GM12878 (cell line): ENCODE measurements around the gene BIRC3. TPM values are rescaled to one million over a fixed set of nuclear protein-coding genes. Genes with fewer than 3 reads are reported as not detected.

Experiments used
- ATAC-seq: fragments of 200-7000 bp; cut with Tn5 transposase; 3 replicates; pipeline ENCODE4 v1.9.1; 2020; ENCODE audit warnings: mild to moderate bottlenecking, moderate library complexity
- BruUV-seq: library from RNA; stranded (reverse); fragments of 400-500 nt; replicated peaks from 2 replicates; lab custom pipeline; 2021; lab: Mats Ljungman, UMichigan
- CTCF ChIA-PET: fragments of 300-600 bp; sonication (Branson Sonifier 250); formaldehyde crosslinking; extraction: SDS; loops from one replicate; lab custom pipeline; 2021; ENCODE audit warnings: inconsistent platforms; lab: Yijun Ruan, JAX
- POLR2A ChIA-PET: fragments of 350-600 bp; formaldehyde crosslinking; extraction: SDS; loops from one replicate; lab custom pipeline; 2021; ENCODE audit warnings: inconsistent platforms; lab: Charles Lee
- RAD21 ChIA-PET: fragments of 300-600 bp; sonication (Branson Sonifier 250); formaldehyde crosslinking; loops from one replicate; lab custom pipeline; 2023; ENCODE audit warnings: antibody characterized with exemption; ENCODE audit not compliant: unreplicated experiment; lab: Charles Lee
- SMC1A ChIA-PET: fragments of 300-600 bp; sonication (Branson Sonifier 250); formaldehyde crosslinking; loops from one replicate; lab custom pipeline; 2023; ENCODE audit not compliant: unreplicated experiment, uncharacterized antibody; lab: Charles Lee
- DNase-seq: peaks from one replicate; pipeline ENCODE4 v3.0.0-alpha.2; 2011; ENCODE audit warnings: low read depth, low spot score
- FAIRE-seq: peaks from 3 replicates; lab custom pipeline; 2011; peaks lifted over from hg19 to GRCh38; lab: Jason Lieb, UNC
- H2AFZ ChIP-seq: 2 replicates; pipeline ENCODE4 v1.6.0; 2011; ENCODE audit warnings: low read depth, low read length, control low read depth; ENCODE audit not compliant: control insufficient read depth
- H3K27ac ChIP-seq: 2 replicates; pipeline ENCODE4 v1.5.1; 2011; ENCODE audit warnings: control low read depth; ENCODE audit not compliant: control insufficient read depth, insufficient read depth
- H3K27me3 ChIP-seq, 2 experiments: replicated peaks in 1 of 2; 2 replicates each; pipeline versions ENCODE4 v1.6.0 to v1.6.1; 2011; ENCODE audit warnings: low read length in 1 of 2; ENCODE audit not compliant: control insufficient read depth in 2 of 2, insufficient read depth in 2 of 2
- H3K36me3 ChIP-seq, 2 experiments: 2 replicates each; pipeline ENCODE4 v1.5.1; 2011; ENCODE audit warnings: low read length in 1 of 2; ENCODE audit not compliant: control insufficient read depth in 2 of 2, insufficient read depth in 2 of 2
- H3K4me1 ChIP-seq: 2 replicates; pipeline ENCODE4 v1.6.1; 2011; ENCODE audit warnings: mild to moderate bottlenecking, low read length, moderate library complexity, mixed read lengths; ENCODE audit not compliant: control insufficient read depth, insufficient read depth
- H3K4me2 ChIP-seq: 2 replicates; pipeline ENCODE4 v1.6.0; 2011; ENCODE audit warnings: control low read depth; ENCODE audit not compliant: control insufficient read depth, insufficient read depth
- H3K4me3 ChIP-seq: fragments of 200-600 bp; sonication (generic); 2 replicates; pipeline ENCODE4 v1.5.1; 2016
- H3K79me2 ChIP-seq: 2 replicates; pipeline ENCODE4 v1.6.0; 2011; ENCODE audit warnings: low read length; ENCODE audit not compliant: control insufficient read depth, insufficient read depth
- H3K9ac ChIP-seq: 2 replicates; pipeline ENCODE4 v1.8.0; 2011; ENCODE audit warnings: low read length, control low read depth, mixed read lengths; ENCODE audit not compliant: control insufficient read depth, insufficient read depth
- H3K9me3 ChIP-seq: replicated peaks from 3 replicates; pipeline ENCODE4 v1.5.1; 2011; ENCODE audit warnings: mild to moderate bottlenecking, low read length; ENCODE audit not compliant: control insufficient read depth, insufficient read depth
- H4K20me1 ChIP-seq: 2 replicates; pipeline ENCODE4 v1.6.0; 2011; ENCODE audit not compliant: control insufficient read depth, insufficient read depth
- HDAC6 ChIP-seq: fragments of 200-600 bp; sonication (generic); IDR thresholded peaks from one replicate; pipeline ENCODE4 v1.8.0; 2017; ENCODE audit warnings: antibody characterized with exemption; ENCODE audit not compliant: unreplicated experiment
- MEF2A ChIP-seq: IDR thresholded peaks from 2 replicates; pipeline ENCODE4 v1.6.1; 2011; ENCODE audit warnings: low read depth, mild to moderate bottlenecking, low read length, moderate library complexity; ENCODE audit not compliant: insufficient read depth
- PAX8 ChIP-seq: fragments of 450-650 bp; IDR thresholded peaks from 2 replicates; pipeline ENCODE4 v1.6.1; 2017; ENCODE audit warnings: mild to moderate bottlenecking, moderate library complexity
- RELA ChIP-seq: fragments of 450-650 bp; IDR thresholded peaks from 2 replicates; pipeline ENCODE4 v1.8.0; 2014; ENCODE audit warnings: borderline replicate concordance; ENCODE audit not compliant: partially characterized antibody
- STAT3 ChIP-seq: IDR thresholded peaks from 2 replicates; pipeline ENCODE4 v1.6.1; 2011; ENCODE audit warnings: low read depth, low read length, improper control_type of control experiment
- ZNF274 ChIP-seq: IDR thresholded peaks from one replicate; pipeline ENCODE4 v1.8.0; 2011; ENCODE audit not compliant: insufficient read length, insufficient read depth
- WGBS: methylation state at CpG from one replicate; pipeline ENCODE4 v1.1.6; 2016; ENCODE audit warnings: low lambda C conversion rate; ENCODE audit not compliant: insufficient replicate concordance, insufficient coverage; ENCODE audit errors: missing lambda C conversion rate; 5-methylcytosine and 5-hydroxymethylcytosine counted together
- in situ Hi-C: fragments of 300-500 bp; cut with MboI; formaldehyde crosslinking; loops from 9 replicates; pipeline ENCODE4 v1.14.3; 2018; ENCODE audit warnings: mixed read lengths
- intact Hi-C: fragments of 100-400 bp; cut with micrococcal nuclease; formaldehyde crosslinking; loops from one replicate; pipeline ENCODE4 v1.14.2; 2022; ENCODE audit not compliant: unreplicated experiment
- polyA plus RNA-seq, 11 experiments: library from polyadenylated mRNA; depleted of rRNA in 4 of 11; unstranded in 6 of 11; stranded (reverse) in 5 of 11; fragments of >200 nt; fragmentation: Nextera tagmentation in 4 of 11; fragmentation: Illumina TruSeq in 1 of 11; extraction: Ambion mirVana in 4 of 11; extraction: Trizol in 1 of 11; gene quantifications; 1 replicate in 1 of 11; 2 replicates in 10 of 11; pipeline versions ENCODE4 v1.2.1 to v1.2.3, GENCODE V29; 2011 to 2016; ENCODE audit warnings: inconsistent platforms in 2 of 11, missing spikeins in 2 of 11, low read depth in 1 of 11
- total RNA-seq, 4 experiments: library from RNA; depleted of rRNA in 3 of 4; stranded (reverse); fragments of >200 nt in 3 of 4; fragmentation: Illumina TruSeq in 1 of 4; extraction: Trizol in 1 of 4; gene quantifications; 2 replicates each; pipeline versions ENCODE4 v1.2.1 to v1.2.3, GENCODE V29; 2013 to 2021
- TF ChIP-seq, protein P1 (sequence below): fragments of 150-350 bp; IDR thresholded peaks from 2 replicates; pipeline ENCODE4 v1.6.1; 2014; ENCODE audit warnings: mild to moderate bottlenecking, low read depth, low read length
- TF ChIP-seq, protein P2 (sequence below): fragments of 450-650 bp; IDR thresholded peaks from 2 replicates; pipeline ENCODE4 v1.6.1; 2017; ENCODE audit warnings: mild to moderate bottlenecking, moderate library complexity
- TF ChIP-seq, protein P3 (sequence below): IDR thresholded peaks from 2 replicates; pipeline ENCODE4 v1.6.1; 2012; ENCODE audit warnings: low read depth, low read length, improper control_type of control experiment
- TF ChIP-seq, protein P4 (sequence below): fragments of 450-650 bp; IDR thresholded peaks from 2 replicates; pipeline ENCODE4 v1.6.1; 2017; ENCODE audit warnings: mild to moderate bottlenecking

Gene BIRC3
- total and polyA plus RNA-seq, 10 of the 15 experiments (the other 5 are each of a cell fraction or from before 2014, with no cell fraction given): 42.1 to 351 (median 83.7) TPM

DNA sequence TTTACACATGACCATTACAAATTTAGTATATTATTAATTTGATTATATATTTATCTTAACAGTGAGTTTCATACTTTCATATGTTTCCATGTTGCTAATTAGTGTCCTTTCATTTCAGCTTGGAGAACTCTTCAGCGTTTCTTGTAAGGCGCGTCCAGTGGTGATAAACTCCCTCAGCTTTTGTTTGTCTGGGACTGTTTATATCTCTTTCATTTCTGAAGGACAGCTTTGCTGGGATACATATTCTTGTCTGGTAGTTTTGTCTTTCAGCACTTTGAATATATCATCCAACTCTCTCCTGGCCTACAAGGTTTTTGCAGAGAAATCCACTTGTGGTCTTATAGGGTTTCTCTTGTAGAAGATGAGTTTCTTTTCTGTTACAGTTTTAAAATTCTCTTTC is 42.1 kb downstream of the BIRC3 start:
- peaks cover 4 to 17% of the 10 kb centered on the region in 2 experiments for H3K36me3 ChIP-seq
- H3K79me2 ChIP-seq: no peaks in the 10 kb centered on the region; the same call in 1 of the 2 replicates
- no peak overlapping the region for H3K9ac ChIP-seq
- peaks cover 12% of the 10 kb centered on the region; the same call in 2 of the 3 replicates for H3K9me3 ChIP-seq
- no peak overlapping the region for H3K27ac ChIP-seq
- in situ Hi-C loops (no loop called here), intact Hi-C loops (no loop called here)
- RAD21 ChIA-PET: interaction anchor here (0.8 to 3.8 kb wide), 5 partner anchors 9 to 129 kb away, joined by 3 to 13 read pairs (median 4); partner anchors contain the start of gene BIRC2
- no TSS peak for BruUV-seq
- TF ChIP-seq, protein P1, sequence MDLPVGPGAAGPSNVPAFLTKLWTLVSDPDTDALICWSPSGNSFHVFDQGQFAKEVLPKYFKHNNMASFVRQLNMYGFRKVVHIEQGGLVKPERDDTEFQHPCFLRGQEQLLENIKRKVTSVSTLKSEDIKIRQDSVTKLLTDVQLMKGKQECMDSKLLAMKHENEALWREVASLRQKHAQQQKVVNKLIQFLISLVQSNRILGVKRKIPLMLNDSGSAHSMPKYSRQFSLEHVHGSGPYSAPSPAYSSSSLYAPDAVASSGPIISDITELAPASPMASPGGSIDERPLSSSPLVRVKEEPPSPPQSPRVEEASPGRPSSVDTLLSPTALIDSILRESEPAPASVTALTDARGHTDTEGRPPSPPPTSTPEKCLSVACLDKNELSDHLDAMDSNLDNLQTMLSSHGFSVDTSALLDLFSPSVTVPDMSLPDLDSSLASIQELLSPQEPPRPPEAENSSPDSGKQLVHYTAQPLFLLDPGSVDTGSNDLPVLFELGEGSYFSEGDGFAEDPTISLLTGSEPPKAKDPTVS: no peak
- TF ChIP-seq, protein P2, sequence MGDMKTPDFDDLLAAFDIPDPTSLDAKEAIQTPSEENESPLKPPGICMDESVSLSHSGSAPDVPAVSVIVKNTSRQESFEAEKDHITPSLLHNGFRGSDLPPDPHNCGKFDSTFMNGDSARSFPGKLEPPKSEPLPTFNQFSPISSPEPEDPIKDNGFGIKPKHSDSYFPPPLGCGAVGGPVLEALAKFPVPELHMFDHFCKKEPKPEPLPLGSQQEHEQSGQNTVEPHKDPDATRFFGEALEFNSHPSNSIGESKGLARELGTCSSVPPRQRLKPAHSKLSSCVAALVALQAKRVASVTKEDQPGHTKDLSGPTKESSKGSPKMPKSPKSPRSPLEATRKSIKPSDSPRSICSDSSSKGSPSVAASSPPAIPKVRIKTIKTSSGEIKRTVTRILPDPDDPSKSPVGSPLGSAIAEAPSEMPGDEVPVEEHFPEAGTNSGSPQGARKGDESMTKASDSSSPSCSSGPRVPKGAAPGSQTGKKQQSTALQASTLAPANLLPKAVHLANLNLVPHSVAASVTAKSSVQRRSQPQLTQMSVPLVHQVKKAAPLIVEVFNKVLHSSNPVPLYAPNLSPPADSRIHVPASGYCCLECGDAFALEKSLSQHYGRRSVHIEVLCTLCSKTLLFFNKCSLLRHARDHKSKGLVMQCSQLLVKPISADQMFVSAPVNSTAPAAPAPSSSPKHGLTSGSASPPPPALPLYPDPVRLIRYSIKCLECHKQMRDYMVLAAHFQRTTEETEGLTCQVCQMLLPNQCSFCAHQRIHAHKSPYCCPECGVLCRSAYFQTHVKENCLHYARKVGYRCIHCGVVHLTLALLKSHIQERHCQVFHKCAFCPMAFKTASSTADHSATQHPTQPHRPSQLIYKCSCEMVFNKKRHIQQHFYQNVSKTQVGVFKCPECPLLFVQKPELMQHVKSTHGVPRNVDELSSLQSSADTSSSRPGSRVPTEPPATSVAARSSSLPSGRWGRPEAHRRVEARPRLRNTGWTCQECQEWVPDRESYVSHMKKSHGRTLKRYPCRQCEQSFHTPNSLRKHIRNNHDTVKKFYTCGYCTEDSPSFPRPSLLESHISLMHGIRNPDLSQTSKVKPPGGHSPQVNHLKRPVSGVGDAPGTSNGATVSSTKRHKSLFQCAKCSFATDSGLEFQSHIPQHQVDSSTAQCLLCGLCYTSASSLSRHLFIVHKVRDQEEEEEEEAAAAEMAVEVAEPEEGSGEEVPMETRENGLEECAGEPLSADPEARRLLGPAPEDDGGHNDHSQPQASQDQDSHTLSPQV: no peak
- no peak for TF ChIP-seq HDAC6
- TF ChIP-seq STAT3: no peak
- no peak for TF ChIP-seq PAX8
- TF ChIP-seq, protein P3, sequence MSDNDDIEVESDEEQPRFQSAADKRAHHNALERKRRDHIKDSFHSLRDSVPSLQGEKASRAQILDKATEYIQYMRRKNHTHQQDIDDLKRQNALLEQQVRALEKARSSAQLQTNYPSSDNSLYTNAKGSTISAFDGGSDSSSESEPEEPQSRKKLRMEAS: no peak
- TF ChIP-seq, protein P4, sequence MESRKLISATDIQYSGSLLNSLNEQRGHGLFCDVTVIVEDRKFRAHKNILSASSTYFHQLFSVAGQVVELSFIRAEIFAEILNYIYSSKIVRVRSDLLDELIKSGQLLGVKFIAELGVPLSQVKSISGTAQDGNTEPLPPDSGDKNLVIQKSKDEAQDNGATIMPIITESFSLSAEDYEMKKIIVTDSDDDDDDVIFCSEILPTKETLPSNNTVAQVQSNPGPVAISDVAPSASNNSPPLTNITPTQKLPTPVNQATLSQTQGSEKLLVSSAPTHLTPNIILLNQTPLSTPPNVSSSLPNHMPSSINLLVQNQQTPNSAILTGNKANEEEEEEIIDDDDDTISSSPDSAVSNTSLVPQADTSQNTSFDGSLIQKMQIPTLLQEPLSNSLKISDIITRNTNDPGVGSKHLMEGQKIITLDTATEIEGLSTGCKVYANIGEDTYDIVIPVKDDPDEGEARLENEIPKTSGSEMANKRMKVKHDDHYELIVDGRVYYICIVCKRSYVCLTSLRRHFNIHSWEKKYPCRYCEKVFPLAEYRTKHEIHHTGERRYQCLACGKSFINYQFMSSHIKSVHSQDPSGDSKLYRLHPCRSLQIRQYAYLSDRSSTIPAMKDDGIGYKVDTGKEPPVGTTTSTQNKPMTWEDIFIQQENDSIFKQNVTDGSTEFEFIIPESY: no peak
- TF ChIP-seq MEF2A: no peak
- TF ChIP-seq RELA: no peak
- no peak for TF ChIP-seq ZNF274
- no peak overlapping the region for H3K4me2 ChIP-seq
- H3K27me3 ChIP-seq: no peaks in the 10 kb centered on the region
- SMC1A ChIA-PET: interaction anchor here (0.8 to 5.2 kb wide), 10 partner anchors 8 to 254 kb away, joined by 3 to 37 read pairs (median 5); no protein-coding TSS in a partner anchor
- CTCF ChIA-PET: interaction anchor here (0.9 to 3.3 kb wide), 9 partner anchors 8 to 307 kb away, joined by 3 to 19 read pairs (median 7); no protein-coding TSS in a partner anchor
- 78% methylated on average over 3 of the region's 3 CpGs for WGBS
- H4K20me1 ChIP-seq: no peaks in the 10 kb centered on the region
- POLR2A ChIA-PET: interaction anchor here (1.2 to 1.5 kb wide), 2 partner anchors 9 to 32 kb away, joined by 3 to 6 read pairs; no protein-coding TSS in a partner anchor
- no peak overlapping the region for H3K4me3 ChIP-seq
- DNase-seq: no peak
- no peak for ATAC-seq
- no peaks in the 10 kb centered on the region for H3K4me1 ChIP-seq
- no peak overlapping the region for H2AFZ ChIP-seq
- no peak for FAIRE-seq
